HCT116 (cell line): ENCODE results near the gene PSD. TPM values are rescaled to one million over a fixed set of nuclear protein-coding genes. Genes with fewer than 3 reads are reported as not detected.
A peak's percentile ranks its signal among the peaks of the same experiment; 100 is the strongest.

Experiments
- ATAC-seq: fragments of 200-7000 bp; cut with Tn5 transposase; 2 replicates; pipeline ENCODE4 v1.9.1; 2020; ENCODE audit warnings: mild to moderate bottlenecking, moderate library complexity
- BruUV-seq: library from RNA; stranded (reverse); fragments of 400-500 nt; replicated peaks from 2 replicates; lab custom pipeline; 2021; lab: Mats Ljungman, UMichigan
- CTCF ChIA-PET: fragments of 300-600 bp; sonication (Branson Sonifier 250); formaldehyde crosslinking; loops from one replicate; lab custom pipeline; 2021; ENCODE audit warnings: antibody characterized with exemption; lab: Charles Lee
- POLR2A ChIA-PET: fragments of 300-600, 350-600 bp; sonication (Branson Sonifier 250); formaldehyde crosslinking; loops from one replicate; lab custom pipeline; 2021; ENCODE audit warnings: antibody characterized with exemption; lab: Charles Lee
- RAD21 ChIA-PET, 2 experiments: fragments of 300-600 bp; sonication (Branson Sonifier 250); formaldehyde crosslinking; loops; one replicate each; lab custom pipeline; 2023; ENCODE audit warnings: low total read pairs in 2 of 2; ENCODE audit not compliant: uncharacterized antibody in 2 of 2, unreplicated experiment in 2 of 2, low non-redundant PET in 1 of 2; lab: Charles Lee
- DNase-seq: peaks from one replicate; pipeline ENCODE4 v3.0.0-alpha.2; 2010; ENCODE audit warnings: low read depth, low spot score
- H2AFZ ChIP-seq: fragments of 200-600 bp; shearing (Covaris generic), sonication (generic); 2 replicates; pipeline ENCODE4 v1.6.1; 2017; ENCODE audit warnings: low read depth, mixed run types, mixed read lengths, antibody characterized with exemption, low read length; ENCODE audit not compliant: poor library complexity, severe bottlenecking
- H3K27ac ChIP-seq: 2 replicates; pipeline ENCODE4 v1.5.1; 2012; ENCODE audit warnings: low read depth, low read length
- H3K27me3 ChIP-seq: fragments of 200-600 bp; sonication (generic); 2 replicates; pipeline ENCODE4 v1.6.1; 2016; ENCODE audit warnings: mixed run types, low read length, mixed read lengths; ENCODE audit not compliant: insufficient read depth
- H3K36me3 ChIP-seq, 2 experiments: fragments of 200-500 bp in 1 of 2; fragments of 200-600 bp in 1 of 2; sonication (Bioruptor generic) in 1 of 2; sonication (generic) in 1 of 2; 2 replicates each; pipeline versions ENCODE4 v1.5.1 to v1.6.1; 2014 to 2016; ENCODE audit warnings: low read length in 2 of 2, inconsistent platforms in 1 of 2, mixed read lengths in 1 of 2, mixed run types in 1 of 2; ENCODE audit not compliant: insufficient read depth in 2 of 2, control insufficient read depth in 1 of 2
- H3K4me1 ChIP-seq, 2 experiments: fragments of 200-600 bp in 1 of 2; sonication (generic) in 1 of 2; 2 replicates each; pipeline versions ENCODE4 v1.5.1 to v1.6.1; 2012 to 2017; ENCODE audit warnings: low read length in 2 of 2, inconsistent platforms in 1 of 2, mild to moderate bottlenecking in 1 of 2, mixed read lengths in 1 of 2, mixed run types in 1 of 2, moderate library complexity in 1 of 2; ENCODE audit not compliant: insufficient read depth in 2 of 2, control insufficient read depth in 1 of 2
- H3K4me2 ChIP-seq: fragments of 200-600 bp; sonication (generic); 2 replicates; pipeline ENCODE4 v1.6.1; 2017; ENCODE audit warnings: mixed run types, low read length, mixed read lengths
- H3K4me3 ChIP-seq, 2 experiments: fragments of 200-600 bp in 1 of 2; sonication (generic) in 1 of 2; replicated peaks in 1 of 2; 2 replicates each; pipeline ENCODE4 v1.5.1; 2011 to 2016; ENCODE audit warnings: low read length in 2 of 2, control low read depth in 1 of 2, low read depth in 1 of 2, mild to moderate bottlenecking in 1 of 2, mixed read lengths in 1 of 2, mixed run types in 1 of 2
- H3K79me2 ChIP-seq: fragments of 200-600 bp; sonication (generic); 2 replicates; pipeline ENCODE4 v1.6.1; 2017; ENCODE audit warnings: mild to moderate bottlenecking, mixed run types, low read length, moderate library complexity, mixed read lengths; ENCODE audit not compliant: insufficient read depth
- H3K9ac ChIP-seq: fragments of 200-600 bp; sonication (generic); 2 replicates; pipeline ENCODE4 v1.6.1; 2016; ENCODE audit warnings: low read length, mixed read lengths
- H3K9me2 ChIP-seq: fragments of 200-600 bp; sonication (generic), shearing (Covaris generic); 2 replicates; pipeline ENCODE4 v1.6.1; 2017; ENCODE audit warnings: mixed run types, mild to moderate bottlenecking, moderate library complexity; ENCODE audit not compliant: insufficient read depth
- H3K9me3 ChIP-seq, 2 experiments: fragments of 200-500 bp in 1 of 2; fragments of 200-600 bp in 1 of 2; sonication (Bioruptor generic) in 1 of 2; sonication (generic) in 1 of 2; 2 replicates each; pipeline ENCODE4 v1.6.1; 2014 to 2017; ENCODE audit warnings: low read length in 2 of 2, mixed read lengths in 2 of 2, inconsistent platforms in 1 of 2, low read depth in 1 of 2, mild to moderate bottlenecking in 1 of 2, mixed run types in 1 of 2, moderate library complexity in 1 of 2; ENCODE audit not compliant: control insufficient read depth in 1 of 2, insufficient read depth in 1 of 2
- H4K20me1 ChIP-seq: fragments of 200-600 bp; sonication (generic), shearing (Covaris generic); 2 replicates; pipeline ENCODE4 v1.6.1; 2017; ENCODE audit warnings: mixed run types, mild to moderate bottlenecking, moderate library complexity; ENCODE audit not compliant: insufficient read depth
- EGR1 ChIP-seq: IDR thresholded peaks from 2 replicates; pipeline ENCODE4 v1.6.1; 2012; ENCODE audit warnings: low read depth
- POLR2AphosphoS5 ChIP-seq: IDR thresholded peaks from 2 replicates; pipeline ENCODE4 v1.6.1; 2011; ENCODE audit warnings: mild to moderate bottlenecking, low read depth, low read length, moderate library complexity
- ZFX ChIP-seq: fragments of 450-650 bp; IDR thresholded peaks from 2 replicates; pipeline ENCODE4 v1.6.1; 2017
- intact Hi-C: fragments of 100-400 bp; cut with micrococcal nuclease; formaldehyde crosslinking; loops from 2 replicates; pipeline ENCODE4 v1.10.0; 2022
- total RNA-seq: library from RNA; stranded (reverse); gene quantifications from one replicate; pipeline ENCODE4 v1.2.1, GENCODE V29; 2021; ENCODE audit not compliant: unreplicated experiment
- TF ChIP-seq, protein P1 (sequence below): IDR thresholded peaks from 2 replicates; pipeline ENCODE4 v1.6.1; 2012

The PSD gene
- total RNA-seq, 1 experiment from 2014 or later = 9.7 TPM

DNA sequence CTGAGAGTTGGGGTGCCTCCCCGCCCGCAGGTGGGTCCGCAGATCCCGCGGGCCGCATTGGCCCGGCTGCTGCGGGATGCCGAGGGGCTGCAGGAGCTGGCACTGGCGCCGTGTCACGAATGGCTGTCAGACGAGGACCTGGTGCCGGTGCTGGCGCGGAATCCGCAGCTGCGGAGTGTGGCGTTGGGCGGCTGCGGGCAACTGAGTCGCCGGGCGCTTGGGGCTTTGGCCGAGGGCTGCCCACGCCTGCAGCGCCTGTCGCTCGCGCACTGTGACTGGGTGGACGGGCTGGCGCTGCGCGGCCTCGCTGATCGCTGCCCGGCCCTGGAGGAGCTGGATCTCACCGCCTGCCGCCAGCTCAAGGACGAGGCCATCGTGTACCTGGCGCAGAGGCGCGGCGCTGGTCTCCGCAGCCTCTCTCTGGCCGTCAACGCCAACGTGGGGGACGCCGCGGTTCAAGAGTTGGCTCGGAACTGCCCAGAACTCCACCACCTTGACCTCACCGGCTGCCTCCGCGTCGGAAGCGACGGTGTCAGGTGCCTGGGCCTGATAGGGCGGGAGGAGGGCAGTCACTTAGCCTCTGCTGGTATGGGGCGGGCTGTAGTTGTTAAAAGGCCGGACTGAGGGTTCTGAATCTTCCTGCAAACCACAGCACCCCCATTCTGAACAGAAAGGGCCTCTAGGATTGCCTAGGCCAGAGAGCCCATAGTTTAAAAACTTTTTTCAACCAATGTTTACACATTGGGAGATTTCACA lies 3.4 kb upstream of the PSD start:
- H3K9ac ChIP-seq = peak overlapping the region; percentile 87
- no TSS peak for BruUV-seq
- CTCF ChIA-PET = interaction anchor here (0.7 to 4.7 kb wide), 26 partner anchors 10 to 819 kb away, joined by 3 to 98 read pairs (median 4); partner anchors contain the start of genes ACTR1A, C10orf95, CUEDC2 and ELOVL3
- H3K9me2 ChIP-seq = no peaks in the 10 kb centered on the region
- intact Hi-C loops = loop anchor here (1.0 to 5.0 kb wide), 7 partner anchors 27 to 253 kb away; partner anchors contain the start of genes ACTR1A and SUFU
- peak overlapping the region; percentile 87 to 94 for H3K4me3 ChIP-seq
- POLR2A ChIA-PET = interaction anchor here (1.0 to 4.2 kb wide), 14 partner anchors 9 to 252 kb away, joined by 3 to 47 read pairs (median 6); partner anchors contain the start of genes C10orf95, CUEDC2 and NFKB2
- peak overlapping the region; percentile 77 for H3K27ac ChIP-seq
- H3K27me3 ChIP-seq = no peaks in the 10 kb centered on the region
- H3K36me3 ChIP-seq = peaks cover 0 to 11% of the 10 kb centered on the region in 2 experiments; a peak in 1 of 4 replicates
- peaks cover 11% of the 10 kb centered on the region for H3K79me2 ChIP-seq
- TF ChIP-seq, protein P1, sequence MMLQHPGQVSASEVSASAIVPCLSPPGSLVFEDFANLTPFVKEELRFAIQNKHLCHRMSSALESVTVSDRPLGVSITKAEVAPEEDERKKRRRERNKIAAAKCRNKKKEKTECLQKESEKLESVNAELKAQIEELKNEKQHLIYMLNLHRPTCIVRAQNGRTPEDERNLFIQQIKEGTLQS = no peak
- no peak; the same call in 1 of the 2 replicates for TF ChIP-seq POLR2AphosphoS5
- H3K4me2 ChIP-seq = peak overlapping the region; percentile 93
- ATAC-seq = peak; percentile 49
- peaks cover 15 to 38% of the 10 kb centered on the region in 2 experiments; a peak in 3 of 4 replicates for H3K4me1 ChIP-seq
- no peak for DNase-seq
- no peaks in the 10 kb centered on the region for H4K20me1 ChIP-seq
- RAD21 ChIA-PET = interaction anchor here (1.3 to 2.2 kb wide), 5 partner anchors 10 to 192 kb away, joined by 4 to 7 read pairs (median 4); partner anchors contain the start of genes C10orf95 (in 1 of the 2), CUEDC2 (in 1 of the 2) and NFKB2 (in 1 of the 2)
- H2AFZ ChIP-seq = no peak overlapping the region
- no peaks in the 10 kb centered on the region for H3K9me3 ChIP-seq

DNA sequence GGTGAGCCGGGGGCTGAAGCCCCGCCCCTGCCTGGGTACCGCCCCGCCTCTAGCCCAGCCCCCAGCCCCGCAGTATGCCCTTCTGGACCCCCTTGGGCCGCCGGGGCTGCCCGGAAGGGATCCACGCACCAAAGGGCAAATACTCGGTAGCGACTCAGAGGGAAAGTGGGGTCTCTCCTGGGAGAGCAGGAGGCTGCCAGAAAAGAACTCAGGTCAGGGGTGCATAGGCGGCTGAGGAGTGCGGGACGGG lies 2.8 kb upstream of the PSD start:
- peak overlapping the region; percentile 87 for H3K9ac ChIP-seq
- H3K27me3 ChIP-seq = no peaks in the 10 kb centered on the region
- H2AFZ ChIP-seq = no peak overlapping the region
- peak overlapping the region; percentile 77 for H3K27ac ChIP-seq
- ChIA-PET POLR2A (interaction anchor here (1.0 to 4.2 kb wide), 15 partner anchors 8 to 252 kb away, joined by 3 to 47 read pairs (median 6); partner anchors contain the start of genes C10orf95, CUEDC2 and NFKB2), RAD21 (interaction anchor here (1.0 to 1.8 kb wide), 5 partner anchors 11 to 191 kb away, joined by 3 to 7 read pairs (median 5); partner anchors contain the start of genes ACTR1A (in 1 of the 2), CUEDC2 (in 1 of the 2) and NFKB2 (in 1 of the 2)), CTCF (interaction anchor here (1.0 to 4.7 kb wide), 16 partner anchors 10 to 819 kb away, joined by 3 to 98 read pairs (median 13); partner anchors contain the start of genes C10orf95, CUEDC2, ELOVL3 and NFKB2)
- H3K9me3 ChIP-seq = no peaks in the 10 kb centered on the region
- intact Hi-C loops = loop anchor here (2.0 to 5.0 kb wide), 2 partner anchors 41 to 57 kb away; no protein-coding TSS in a partner anchor
- H3K4me3 ChIP-seq = peak overlapping the region; percentile 87 to 94
- H3K79me2 ChIP-seq = peaks cover 11% of the 10 kb centered on the region
- no peaks in the 10 kb centered on the region for H3K9me2 ChIP-seq
- ATAC-seq (peak; percentile 2; the same call in 1 of the 2 replicates), DNase-seq (no peak)
- H3K36me3 ChIP-seq = peaks cover 0 to 11% of the 10 kb centered on the region in 2 experiments; a peak in 1 of 4 replicates
- H3K4me1 ChIP-seq = peaks cover 15 to 33% of the 10 kb centered on the region in 2 experiments; a peak in 3 of 4 replicates
- no peaks in the 10 kb centered on the region for H4K20me1 ChIP-seq
- BruUV-seq = TSS peak; percentile 57
- H3K4me2 ChIP-seq = peak overlapping the region; percentile 93
- TF ChIP-seq EGR1 = no peak
- peak; percentile 69 for TF ChIP-seq ZFX
